22Rv1 (cell line): ENCODE data around the gene CFAP43.

Experiments
- CTCF ChIP-seq: fragments of 450-650 bp; IDR thresholded peaks from 2 replicates; pipeline ENCODE4 v1.5.1; 2017; ENCODE audit warnings: mild to moderate bottlenecking
- ZFX ChIP-seq: fragments of 450-650 bp; IDR thresholded peaks from 2 replicates; pipeline ENCODE4 v1.6.1; 2017; ENCODE audit warnings: antibody characterized with exemption, borderline replicate concordance

GRCh38 chr10:104223304-104223703, 8.9 kb downstream of the CFAP43 start:
- TF ChIP-seq CTCF (no peak), ZFX (no peak)
